ENCODE results near the gene ZNF732.

- TF ChIP-seq ATF3 (IDR thresholded peaks at IDR 0.05) (no peak), ATF3 (CRISPR knock-in tag; conservative IDR thresholded peaks at IDR 0.05) (no peak), ZNF431 (CRISPR knock-in tag; IDR thresholded peaks at IDR 0.05) (no peak), SIN3A (IDR thresholded peaks at IDR 0.05; ENCODE audit: borderline replicate concordance in 2 of 2, control insufficient read depth in 1 of 2, low read depth in 2 of 2, low read length in 2 of 2) (no peak), EZH2 (IDR thresholded peaks at IDR 0.05; ENCODE audit: borderline replicate concordance, low read depth, low read length) (no peak), DNMT1 (IDR thresholded peaks at IDR 0.05) (no peak), POLR2A (conservative IDR thresholded peaks at IDR 0.05) (no peak), PHF8 (IDR thresholded peaks at IDR 0.05; ENCODE audit: borderline replicate concordance, low read length) (no peak), HSF4 (CRISPR knock-in tag; IDR thresholded peaks at IDR 0.05; ENCODE audit: borderline replicate concordance) (no peak)
- TF ChIP-seq, protein P1, sequence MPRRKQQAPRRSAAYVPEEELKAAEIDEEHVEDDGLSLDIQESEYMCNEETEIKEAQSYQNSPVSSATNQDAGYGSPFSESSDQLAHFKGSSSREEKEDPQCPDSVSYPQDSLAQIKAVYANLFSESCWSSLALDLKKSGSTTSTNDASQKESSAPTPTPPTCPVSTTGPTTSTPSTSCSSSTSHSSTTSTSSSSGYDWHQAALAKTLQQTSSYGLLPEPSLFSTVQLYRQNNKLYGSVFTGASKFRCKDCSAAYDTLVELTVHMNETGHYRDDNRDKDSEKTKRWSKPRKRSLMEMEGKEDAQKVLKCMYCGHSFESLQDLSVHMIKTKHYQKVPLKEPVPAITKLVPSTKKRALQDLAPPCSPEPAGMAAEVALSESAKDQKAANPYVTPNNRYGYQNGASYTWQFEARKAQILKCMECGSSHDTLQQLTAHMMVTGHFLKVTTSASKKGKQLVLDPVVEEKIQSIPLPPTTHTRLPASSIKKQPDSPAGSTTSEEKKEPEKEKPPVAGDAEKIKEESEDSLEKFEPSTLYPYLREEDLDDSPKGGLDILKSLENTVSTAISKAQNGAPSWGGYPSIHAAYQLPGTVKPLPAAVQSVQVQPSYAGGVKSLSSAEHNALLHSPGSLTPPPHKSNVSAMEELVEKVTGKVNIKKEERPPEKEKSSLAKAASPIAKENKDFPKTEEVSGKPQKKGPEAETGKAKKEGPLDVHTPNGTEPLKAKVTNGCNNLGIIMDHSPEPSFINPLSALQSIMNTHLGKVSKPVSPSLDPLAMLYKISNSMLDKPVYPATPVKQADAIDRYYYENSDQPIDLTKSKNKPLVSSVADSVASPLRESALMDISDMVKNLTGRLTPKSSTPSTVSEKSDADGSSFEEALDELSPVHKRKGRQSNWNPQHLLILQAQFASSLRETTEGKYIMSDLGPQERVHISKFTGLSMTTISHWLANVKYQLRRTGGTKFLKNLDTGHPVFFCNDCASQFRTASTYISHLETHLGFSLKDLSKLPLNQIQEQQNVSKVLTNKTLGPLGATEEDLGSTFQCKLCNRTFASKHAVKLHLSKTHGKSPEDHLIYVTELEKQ (CRISPR knock-in tag; IDR thresholded peaks at IDR 0.05) = no peak
- TF ChIP-seq, protein P2, sequence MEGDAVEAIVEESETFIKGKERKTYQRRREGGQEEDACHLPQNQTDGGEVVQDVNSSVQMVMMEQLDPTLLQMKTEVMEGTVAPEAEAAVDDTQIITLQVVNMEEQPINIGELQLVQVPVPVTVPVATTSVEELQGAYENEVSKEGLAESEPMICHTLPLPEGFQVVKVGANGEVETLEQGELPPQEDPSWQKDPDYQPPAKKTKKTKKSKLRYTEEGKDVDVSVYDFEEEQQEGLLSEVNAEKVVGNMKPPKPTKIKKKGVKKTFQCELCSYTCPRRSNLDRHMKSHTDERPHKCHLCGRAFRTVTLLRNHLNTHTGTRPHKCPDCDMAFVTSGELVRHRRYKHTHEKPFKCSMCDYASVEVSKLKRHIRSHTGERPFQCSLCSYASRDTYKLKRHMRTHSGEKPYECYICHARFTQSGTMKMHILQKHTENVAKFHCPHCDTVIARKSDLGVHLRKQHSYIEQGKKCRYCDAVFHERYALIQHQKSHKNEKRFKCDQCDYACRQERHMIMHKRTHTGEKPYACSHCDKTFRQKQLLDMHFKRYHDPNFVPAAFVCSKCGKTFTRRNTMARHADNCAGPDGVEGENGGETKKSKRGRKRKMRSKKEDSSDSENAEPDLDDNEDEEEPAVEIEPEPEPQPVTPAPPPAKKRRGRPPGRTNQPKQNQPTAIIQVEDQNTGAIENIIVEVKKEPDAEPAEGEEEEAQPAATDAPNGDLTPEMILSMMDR (IDR thresholded peaks at IDR 0.05 in 2 of 3, conservative IDR thresholded peaks at IDR 0.05 in 1 of 3; ENCODE audit: insufficient read depth in 2 of 3, low read depth in 1 of 3, low read length in 3 of 3) = no peak
Observed at GRCh38 chr4:236028-236427, 69.2 kb downstream of the ZNF732 start.

Measured in K562 (cell line).